Measurements from ENCODE around the gene MGA.
"Not testable (repeated sequence)": the region's sequence is repeated elsewhere in the genome, so short reads cannot be mapped to it uniquely, and the experiment has no call there.

The MGA gene

DNA sequence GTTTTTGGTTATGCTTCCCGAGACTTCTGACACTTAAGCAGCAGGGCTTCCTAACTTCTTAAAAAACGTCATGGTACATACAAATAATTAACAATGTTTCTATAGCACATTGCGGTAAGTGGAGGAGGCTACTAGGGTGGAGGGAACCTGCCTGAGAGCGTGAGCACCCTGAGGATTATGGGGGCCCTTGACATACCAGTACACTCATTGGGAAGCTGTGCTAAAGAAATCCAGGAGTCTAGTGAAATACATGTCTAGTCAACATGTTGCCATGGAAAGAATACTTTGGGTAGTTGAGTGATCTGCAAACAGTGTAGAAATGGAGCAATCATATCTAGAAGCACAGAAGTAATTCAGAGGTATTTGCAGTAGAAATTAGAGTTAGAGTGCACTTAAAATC lies 74.8 kb downstream of the MGA start:
- Histone ChIP-seq H3K4me1 (ENCODE audit: control insufficient read depth, low read length) (peaks cover 17% of the 10 kb centered on the region), H4K20me1 (ENCODE audit: control insufficient read depth, insufficient read depth, low read depth, low read length) (no peaks in the 10 kb centered on the region), H3K9me3 (ENCODE audit: control insufficient read depth, insufficient read depth, low read length) (no peaks in the 10 kb centered on the region), H3K9me2 (replicated peaks; ENCODE audit: control insufficient read depth, low read length) (no peaks in the 10 kb centered on the region), H3K4me3 (ENCODE audit: low read length) (no peak overlapping the region), H3K4me2 (ENCODE audit: low read length) (no peak overlapping the region), H3K79me2 (ENCODE audit: control insufficient read depth, low read length) (no peaks in the 10 kb centered on the region), H3F3A (ENCODE audit: control insufficient read depth, insufficient read depth) (no peaks in the 10 kb centered on the region; the same call in 1 of the 2 replicates), H3K27me3 (ENCODE audit: control insufficient read depth, low read length) (no peaks in the 10 kb centered on the region), H3K36me3 (ENCODE audit: control insufficient read depth, low read length) (peaks cover 75% of the 10 kb centered on the region), H3K27ac (ENCODE audit: low read depth, low read length) (no peak overlapping the region)
- TF ChIP-seq, protein P1, sequence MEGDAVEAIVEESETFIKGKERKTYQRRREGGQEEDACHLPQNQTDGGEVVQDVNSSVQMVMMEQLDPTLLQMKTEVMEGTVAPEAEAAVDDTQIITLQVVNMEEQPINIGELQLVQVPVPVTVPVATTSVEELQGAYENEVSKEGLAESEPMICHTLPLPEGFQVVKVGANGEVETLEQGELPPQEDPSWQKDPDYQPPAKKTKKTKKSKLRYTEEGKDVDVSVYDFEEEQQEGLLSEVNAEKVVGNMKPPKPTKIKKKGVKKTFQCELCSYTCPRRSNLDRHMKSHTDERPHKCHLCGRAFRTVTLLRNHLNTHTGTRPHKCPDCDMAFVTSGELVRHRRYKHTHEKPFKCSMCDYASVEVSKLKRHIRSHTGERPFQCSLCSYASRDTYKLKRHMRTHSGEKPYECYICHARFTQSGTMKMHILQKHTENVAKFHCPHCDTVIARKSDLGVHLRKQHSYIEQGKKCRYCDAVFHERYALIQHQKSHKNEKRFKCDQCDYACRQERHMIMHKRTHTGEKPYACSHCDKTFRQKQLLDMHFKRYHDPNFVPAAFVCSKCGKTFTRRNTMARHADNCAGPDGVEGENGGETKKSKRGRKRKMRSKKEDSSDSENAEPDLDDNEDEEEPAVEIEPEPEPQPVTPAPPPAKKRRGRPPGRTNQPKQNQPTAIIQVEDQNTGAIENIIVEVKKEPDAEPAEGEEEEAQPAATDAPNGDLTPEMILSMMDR (IDR thresholded peaks at IDR 0.05; ENCODE audit: low read depth, low read length, poor library complexity, severe bottlenecking): no peak
- no peak for TF ChIP-seq EZH2phosphoT487 (IDR thresholded peaks at IDR 0.05; ENCODE audit: borderline replicate concordance, low read length)

DNA sequence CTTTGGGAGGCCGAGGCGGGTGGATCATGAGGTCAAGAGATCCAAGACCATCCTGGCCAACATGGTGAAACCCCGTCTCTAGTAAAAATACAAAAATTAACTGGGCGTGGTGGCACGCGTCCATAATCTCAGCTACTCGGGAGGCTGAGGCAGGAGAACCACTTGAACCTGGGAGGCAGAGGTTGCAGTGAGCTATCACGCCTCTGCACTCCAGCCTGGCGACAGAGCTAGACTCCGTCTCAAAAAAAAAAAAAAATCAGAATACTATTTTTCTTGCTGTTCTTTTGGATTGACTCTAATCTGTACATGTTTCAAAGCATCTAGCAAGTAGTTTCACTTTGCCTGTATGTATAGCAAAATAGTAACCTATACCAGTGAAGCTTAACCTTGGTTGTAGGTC lies 75.3 kb downstream of the MGA start:
- H3K9me3 ChIP-seq (ENCODE audit: control insufficient read depth, insufficient read depth, low read length); H3K27me3 ChIP-seq (ENCODE audit: control insufficient read depth, low read length); H3K4me2 ChIP-seq (ENCODE audit: low read length); H3K9me2 ChIP-seq (replicated peaks; ENCODE audit: control insufficient read depth, low read length); H4K20me1 ChIP-seq (ENCODE audit: control insufficient read depth, insufficient read depth, low read depth, low read length); H3K79me2 ChIP-seq (ENCODE audit: control insufficient read depth, low read length); H3F3A ChIP-seq (ENCODE audit: control insufficient read depth, insufficient read depth); H3K4me3 ChIP-seq (ENCODE audit: low read length); H3K27ac ChIP-seq (ENCODE audit: low read depth, low read length): not testable (repeated sequence)
- Histone ChIP-seq H3K36me3 (ENCODE audit: control insufficient read depth, low read length) (peaks cover 72% of the 10 kb centered on the region), H3K4me1 (ENCODE audit: control insufficient read depth, low read length) (peaks cover 12% of the 10 kb centered on the region)

DNA sequence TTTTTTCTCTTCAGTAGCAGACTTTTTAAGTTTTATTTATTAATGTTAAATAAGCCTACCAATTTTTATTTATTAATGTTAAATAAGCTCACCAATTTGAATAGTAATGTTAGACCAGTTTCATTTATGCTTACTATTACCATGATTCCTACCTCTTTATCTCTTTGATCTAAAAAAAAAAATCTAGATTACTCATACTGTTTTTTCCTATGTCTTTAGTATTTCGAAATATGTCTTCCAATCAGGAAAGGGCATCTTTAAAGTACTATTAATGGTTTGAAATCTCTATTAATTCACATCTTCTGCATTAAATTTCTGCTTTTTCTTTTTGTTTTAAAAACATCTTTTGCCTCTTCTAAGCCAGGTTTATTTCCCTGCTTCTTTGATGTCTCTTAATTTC lies 86.6 kb downstream of the MGA start:
- Histone ChIP-seq H3K9me2 (replicated peaks; ENCODE audit: control insufficient read depth, low read length) (no peaks in the 10 kb centered on the region), H4K20me1 (ENCODE audit: control insufficient read depth, insufficient read depth, low read depth, low read length) (no peaks in the 10 kb centered on the region), H3K4me2 (ENCODE audit: low read length) (no peak overlapping the region), H3K4me1 (ENCODE audit: control insufficient read depth, low read length) (no peaks in the 10 kb centered on the region), H3F3A (ENCODE audit: control insufficient read depth, insufficient read depth) (0 out of 2 replicates have a peak, but pooled peaks cover 4% of the 10 kb centered on the region), H3K79me2 (ENCODE audit: control insufficient read depth, low read length) (no peaks in the 10 kb centered on the region), H3K36me3 (ENCODE audit: control insufficient read depth, low read length) (peaks cover 45% of the 10 kb centered on the region), H3K27me3 (ENCODE audit: control insufficient read depth, low read length) (no peaks in the 10 kb centered on the region), H3K27ac (ENCODE audit: low read depth, low read length) (no peak overlapping the region), H3K4me3 (ENCODE audit: low read length) (no peak overlapping the region), H3K9me3 (ENCODE audit: control insufficient read depth, insufficient read depth, low read length) (no peaks in the 10 kb centered on the region)
- TF ChIP-seq, protein P1 (IDR thresholded peaks at IDR 0.05; ENCODE audit: low read depth, low read length, poor library complexity, severe bottlenecking): no peak
- no peak for TF ChIP-seq EZH2phosphoT487 (IDR thresholded peaks at IDR 0.05; ENCODE audit: borderline replicate concordance, low read length)

DNA sequence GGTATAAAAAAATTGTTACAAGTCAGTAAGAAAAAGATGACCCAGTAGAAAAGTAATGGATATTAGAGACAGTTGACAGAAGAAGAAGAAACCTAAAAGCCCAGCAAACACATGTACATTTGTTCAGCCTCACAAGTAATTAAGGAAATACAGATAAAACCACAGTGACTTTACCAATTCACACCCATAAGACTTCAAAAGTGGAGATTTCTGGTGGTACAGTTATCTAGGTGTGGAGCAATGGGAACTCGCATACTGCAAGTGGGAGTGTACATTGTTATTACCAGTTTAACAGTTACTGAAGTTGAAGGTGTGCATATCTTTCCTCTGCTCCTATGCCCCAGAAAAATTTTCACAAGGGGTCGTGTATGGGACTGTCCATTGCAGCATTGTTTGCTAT lies 96.0 kb downstream of the MGA start:
- H3K4me1 ChIP-seq (ENCODE audit: control insufficient read depth, low read length): no peaks in the 10 kb centered on the region
- no peak overlapping the region for H3K27ac ChIP-seq (ENCODE audit: low read depth, low read length)
- no peak overlapping the region for H3K4me2 ChIP-seq (ENCODE audit: low read length)

More for the DNA sequence above, 96.0 kb downstream of the MGA start:
- 0 out of 2 replicates have a peak, but pooled peaks cover 2% of the 10 kb centered on the region for H3F3A ChIP-seq (ENCODE audit: control insufficient read depth, insufficient read depth)
- H3K36me3 ChIP-seq (ENCODE audit: control insufficient read depth, low read length): peaks cover 58% of the 10 kb centered on the region
- no peaks in the 10 kb centered on the region for H3K9me3 ChIP-seq (ENCODE audit: control insufficient read depth, insufficient read depth, low read length)
- no peak overlapping the region for H3K4me3 ChIP-seq (ENCODE audit: low read length)
- no peaks in the 10 kb centered on the region for H3K9me2 ChIP-seq (replicated peaks; ENCODE audit: control insufficient read depth, low read length)
- no peaks in the 10 kb centered on the region for H4K20me1 ChIP-seq (ENCODE audit: control insufficient read depth, insufficient read depth, low read depth, low read length)
- no peaks in the 10 kb centered on the region for H3K27me3 ChIP-seq (ENCODE audit: control insufficient read depth, low read length)
- TF ChIP-seq EZH2phosphoT487 (IDR thresholded peaks at IDR 0.05; ENCODE audit: borderline replicate concordance, low read length): no peak
- TF ChIP-seq, protein P1 (IDR thresholded peaks at IDR 0.05; ENCODE audit: low read depth, low read length, poor library complexity, severe bottlenecking): no peak
- no peaks in the 10 kb centered on the region for H3K79me2 ChIP-seq (ENCODE audit: control insufficient read depth, low read length)

All from DOHH2 (cell line).